GM23248 (cell line): ENCODE results near the gene USP53.

ENCODE experiments used
- EZH2 ChIP-seq: fragments of 200-600 bp; sonication (generic); IDR thresholded peaks from 2 replicates; pipeline ENCODE4 v1.6.1; 2018; ENCODE audit warnings: antibody characterized with exemption, mild to moderate bottlenecking; ENCODE audit not compliant: insufficient read depth, poor library complexity, severe bottlenecking
- EZH2phosphoT487 ChIP-seq: fragments of 200-600 bp; sonication (generic); IDR thresholded peaks from 2 replicates; pipeline ENCODE4 v1.6.1; 2018; ENCODE audit warnings: antibody characterized with exemption, moderate library complexity, mild to moderate bottlenecking, low read depth; ENCODE audit not compliant: insufficient read depth

DNA sequence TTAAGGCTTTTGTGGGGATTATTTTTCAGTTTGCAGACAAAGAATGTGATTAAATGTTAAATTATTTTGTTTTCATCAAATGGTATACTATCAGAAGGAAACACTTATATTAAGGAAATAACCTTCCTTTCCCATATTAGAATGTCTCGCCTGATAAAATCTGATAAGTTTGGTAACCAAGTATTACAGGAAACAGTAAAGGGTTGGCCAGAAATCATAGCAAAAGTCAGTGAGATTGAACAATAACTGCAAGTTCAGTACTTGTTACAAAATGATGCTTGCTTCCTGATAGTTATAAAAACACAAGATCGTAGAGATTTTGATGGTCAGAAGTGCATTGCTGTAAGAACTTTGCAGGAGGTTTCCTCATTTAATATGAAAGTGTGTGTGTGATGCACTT lies 68.9 kb downstream of the USP53 start:
- TF ChIP-seq EZH2: no peak
- TF ChIP-seq EZH2phosphoT487: no peak
